SK-N-SH (cell line): ENCODE results near the gene FDPS. TPM values are rescaled to one million over a fixed set of nuclear protein-coding genes. Genes with fewer than 3 reads are reported as not detected.

Source experiments
- CTCF ChIA-PET: fragments of 300-600, 350-600 bp; formaldehyde crosslinking; extraction: SDS; loops from one replicate; lab custom pipeline; 2021; lab: Yijun Ruan, JAX
- POLR2A ChIA-PET: fragments of 350-600 bp; sonication (Branson Sonifier 250); formaldehyde crosslinking; extraction: SDS; loops from one replicate; lab custom pipeline; 2020; ENCODE audit warnings: antibody characterized with exemption, inconsistent platforms; lab: Yijun Ruan, JAX
- DNase-seq: peaks from one replicate; pipeline ENCODE4 v3.0.0; 2012
- H2AFZ ChIP-seq: fragments of 200-600 bp; sonication (generic); 2 replicates; pipeline ENCODE4 v1.8.1; 2016; ENCODE audit warnings: antibody characterized with exemption, mild to moderate bottlenecking, low read depth
- H3F3A ChIP-seq: fragments of 200-600 bp; sonication (generic); replicated peaks from 2 replicates; pipeline ENCODE3; 2016; ENCODE audit warnings: antibody characterized with exemption, mild to moderate bottlenecking; ENCODE audit not compliant: insufficient read depth
- H3K27ac ChIP-seq, 2 experiments: fragments of 200-500 bp in 1 of 2; fragments of 200-600 bp in 1 of 2; sonication (Bioruptor generic) in 1 of 2; sonication (generic), shearing (Covaris generic) in 1 of 2; 2 replicates each; pipeline versions ENCODE4 v1.5.1 to v1.6.1; 2014 to 2016; ENCODE audit warnings: low read depth in 2 of 2, inconsistent platforms in 1 of 2, low read length in 1 of 2, mild to moderate bottlenecking in 1 of 2, mixed read lengths in 1 of 2
- H3K27me3 ChIP-seq: fragments of 200-600 bp; sonication (generic), shearing (Covaris generic); 2 replicates; pipeline ENCODE4 v1.6.1; 2016; ENCODE audit warnings: mixed run types; ENCODE audit not compliant: insufficient read depth
- H3K36me3 ChIP-seq, 2 experiments: fragments of 200-500 bp in 1 of 2; fragments of 200-600 bp in 1 of 2; sonication (Bioruptor generic) in 1 of 2; sonication (generic) in 1 of 2; replicated peaks in 1 of 2; 2 replicates each; pipeline versions ENCODE3 to v1.5.1; 2014 to 2016; ENCODE audit warnings: low read length in 1 of 2, mild to moderate bottlenecking in 1 of 2; ENCODE audit not compliant: insufficient read depth in 2 of 2, control insufficient read depth in 1 of 2
- H3K4me1 ChIP-seq, 2 experiments: fragments of 200-500 bp in 1 of 2; fragments of 200-600 bp in 1 of 2; sonication (Bioruptor generic) in 1 of 2; sonication (generic), shearing (Covaris generic) in 1 of 2; 2 replicates each; pipeline versions ENCODE4 v1.5.1 to v1.6.1; 2014 to 2016; ENCODE audit warnings: low read depth in 1 of 2, low read length in 1 of 2, mixed run types in 1 of 2; ENCODE audit not compliant: insufficient read depth in 2 of 2, control insufficient read depth in 1 of 2
- H3K4me2 ChIP-seq: fragments of 200-600 bp; sonication (generic), shearing (Covaris generic); 2 replicates; pipeline ENCODE4 v1.6.1; 2017; ENCODE audit warnings: mixed run types
- H3K4me3 ChIP-seq, 2 experiments: fragments of 200-500 bp in 1 of 2; fragments of 200-600 bp in 1 of 2; sonication (Bioruptor generic) in 1 of 2; sonication (generic), shearing (Covaris generic) in 1 of 2; 2 replicates each; pipeline versions ENCODE4 v1.5.1 to v1.8.1; 2014 to 2016; ENCODE audit warnings: low read depth in 2 of 2, inconsistent platforms in 1 of 2, low read length in 1 of 2, mild to moderate bottlenecking in 1 of 2, mixed read lengths in 1 of 2, moderate library complexity in 1 of 2
- H3K79me2 ChIP-seq: fragments of 200-600 bp; sonication (generic); 2 replicates; pipeline ENCODE4 v1.8.1; 2017; ENCODE audit warnings: mild to moderate bottlenecking; ENCODE audit not compliant: insufficient read depth
- H3K9ac ChIP-seq: fragments of 200-600 bp; sonication (generic); 2 replicates; pipeline ENCODE4 v1.6.1; 2017; ENCODE audit warnings: mixed run types
- H3K9me2 ChIP-seq: fragments of 200-600 bp; sonication (generic); 2 replicates; pipeline ENCODE4 v1.6.1; 2017; ENCODE audit warnings: mixed run types
- H3K9me3 ChIP-seq: fragments of 200-600 bp; sonication (generic); 2 replicates; pipeline ENCODE4 v1.6.1; 2017; ENCODE audit warnings: mixed run types, mild to moderate bottlenecking, moderate library complexity
- H4K20me1 ChIP-seq: fragments of 200-600 bp; sonication (generic); 2 replicates; pipeline ENCODE4 v1.6.1; 2017; ENCODE audit warnings: mild to moderate bottlenecking, mixed run types; ENCODE audit not compliant: insufficient read depth
- CHD2 ChIP-seq: fragments of 150-350 bp; IDR thresholded peaks from 2 replicates; pipeline ENCODE4 v1.6.1; 2018; ENCODE audit warnings: low read length; ENCODE audit not compliant: partially characterized antibody
- FOSL2 ChIP-seq: IDR thresholded peaks from 2 replicates; pipeline ENCODE4 v1.4.0; 2012; ENCODE audit warnings: low read depth, mild to moderate bottlenecking, moderate library complexity, borderline replicate concordance
- MXI1 ChIP-seq: IDR thresholded peaks from 2 replicates; pipeline ENCODE4 v1.6.1; 2012; ENCODE audit warnings: mild to moderate bottlenecking, low read depth, low read length, improper control_type of control experiment
- NRF1 ChIP-seq: IDR thresholded peaks from 2 replicates; pipeline ENCODE4 v1.6.1; 2012; ENCODE audit warnings: low read depth, mild to moderate bottlenecking, low read length
- RAD21 ChIP-seq: IDR thresholded peaks from 2 replicates; pipeline ENCODE4 v1.6.1; 2012; ENCODE audit warnings: mild to moderate bottlenecking, low read length
- SIN3A ChIP-seq: IDR thresholded peaks from 2 replicates; pipeline ENCODE4 v1.6.1; 2012; ENCODE audit warnings: low read depth, mild to moderate bottlenecking, low read length, moderate library complexity, borderline replicate concordance
- WGBS: methylation state at CpG from one replicate; pipeline ENCODE4 v1.1.6; 2017; ENCODE audit warnings: low lambda C conversion rate; 5-methylcytosine and 5-hydroxymethylcytosine counted together
- polyA plus RNA-seq, 3 experiments: library from polyadenylated mRNA; depleted of rRNA; stranded (reverse); fragments of >200 nt; gene quantifications; 2 replicates each; pipeline ENCODE4 v1.2.3, GENCODE V29; 2012
- TF ChIP-seq, protein P1 (sequence below): IDR thresholded peaks from 2 replicates; pipeline ENCODE4 v1.6.1; 2012; ENCODE audit warnings: mild to moderate bottlenecking, low read depth, low read length, moderate library complexity
- TF ChIP-seq, protein P2 (sequence below): fragments of 200-600 bp; sonication (generic); IDR thresholded peaks from 2 replicates; pipeline ENCODE4 v1.6.1; 2017; ENCODE audit warnings: antibody characterized with exemption, mild to moderate bottlenecking, moderate library complexity

FDPS gene
- polyA plus RNA-seq, 1 of the 3 experiments (the other 2 are of a cell fraction), result 126 TPM

DNA sequence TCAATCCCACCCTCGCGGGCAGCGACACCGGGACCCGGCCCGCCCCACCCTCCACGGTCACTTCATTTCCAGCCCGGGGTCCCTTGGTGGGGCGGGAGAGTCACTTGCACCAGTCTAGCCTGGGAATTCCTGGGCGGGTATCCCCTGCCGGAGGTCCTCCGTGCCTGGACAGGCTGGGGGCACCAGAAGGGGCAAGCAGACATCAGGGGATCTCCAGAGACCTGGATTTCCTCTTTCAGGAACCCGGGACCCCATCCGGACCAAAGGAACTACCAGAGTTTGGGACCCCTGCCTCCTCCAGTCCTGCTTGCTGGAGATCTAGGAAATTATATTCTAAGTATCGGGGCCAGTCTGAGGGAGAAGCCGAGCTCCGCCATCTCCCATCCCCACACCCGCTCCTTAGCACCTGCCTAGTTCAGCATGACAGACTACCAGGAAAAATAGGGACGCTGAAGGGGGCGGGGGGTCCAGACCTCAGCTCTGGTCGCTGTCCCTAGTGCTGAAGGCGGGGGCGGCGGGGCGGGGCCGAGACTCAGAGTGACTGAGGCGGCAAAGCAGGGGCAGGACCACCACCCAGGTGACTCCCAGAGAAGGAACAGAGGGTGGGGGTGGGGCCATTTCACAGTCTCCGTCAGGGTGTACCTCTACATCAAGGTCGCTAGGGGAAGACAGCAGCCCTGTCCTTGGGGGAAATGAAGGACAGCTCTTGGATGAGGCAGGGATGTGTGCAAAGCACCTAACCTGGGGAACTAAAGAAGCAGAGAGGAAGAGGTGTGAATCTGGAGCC, 30.6 kb upstream of the FDPS start:
- Histone ChIP-seq H3K27ac (peak overlapping the region in 1 of 2 experiments; percentile 66; a peak in 2 of 4 replicates), H3K9me2 (no peaks in the 10 kb centered on the region), H3K4me3 (peak overlapping the region; percentile 71 to 78), H4K20me1 (peaks cover 4% of the 10 kb centered on the region; the same call in 1 of the 2 replicates), H2AFZ (peak overlapping the region; percentile 88; the same call in 1 of the 2 replicates), H3K36me3 (no peaks in the 10 kb centered on the region)
- POLR2A ChIA-PET, result no interaction called here
- peak; percentile 80 for DNase-seq
- WGBS, result 1% methylated on average over 18 of the region's 29 CpGs
- peak; percentile 57 for TF ChIP-seq RAD21
- peak; percentile 22 for TF ChIP-seq CHD2
- TF ChIP-seq, protein P1, sequence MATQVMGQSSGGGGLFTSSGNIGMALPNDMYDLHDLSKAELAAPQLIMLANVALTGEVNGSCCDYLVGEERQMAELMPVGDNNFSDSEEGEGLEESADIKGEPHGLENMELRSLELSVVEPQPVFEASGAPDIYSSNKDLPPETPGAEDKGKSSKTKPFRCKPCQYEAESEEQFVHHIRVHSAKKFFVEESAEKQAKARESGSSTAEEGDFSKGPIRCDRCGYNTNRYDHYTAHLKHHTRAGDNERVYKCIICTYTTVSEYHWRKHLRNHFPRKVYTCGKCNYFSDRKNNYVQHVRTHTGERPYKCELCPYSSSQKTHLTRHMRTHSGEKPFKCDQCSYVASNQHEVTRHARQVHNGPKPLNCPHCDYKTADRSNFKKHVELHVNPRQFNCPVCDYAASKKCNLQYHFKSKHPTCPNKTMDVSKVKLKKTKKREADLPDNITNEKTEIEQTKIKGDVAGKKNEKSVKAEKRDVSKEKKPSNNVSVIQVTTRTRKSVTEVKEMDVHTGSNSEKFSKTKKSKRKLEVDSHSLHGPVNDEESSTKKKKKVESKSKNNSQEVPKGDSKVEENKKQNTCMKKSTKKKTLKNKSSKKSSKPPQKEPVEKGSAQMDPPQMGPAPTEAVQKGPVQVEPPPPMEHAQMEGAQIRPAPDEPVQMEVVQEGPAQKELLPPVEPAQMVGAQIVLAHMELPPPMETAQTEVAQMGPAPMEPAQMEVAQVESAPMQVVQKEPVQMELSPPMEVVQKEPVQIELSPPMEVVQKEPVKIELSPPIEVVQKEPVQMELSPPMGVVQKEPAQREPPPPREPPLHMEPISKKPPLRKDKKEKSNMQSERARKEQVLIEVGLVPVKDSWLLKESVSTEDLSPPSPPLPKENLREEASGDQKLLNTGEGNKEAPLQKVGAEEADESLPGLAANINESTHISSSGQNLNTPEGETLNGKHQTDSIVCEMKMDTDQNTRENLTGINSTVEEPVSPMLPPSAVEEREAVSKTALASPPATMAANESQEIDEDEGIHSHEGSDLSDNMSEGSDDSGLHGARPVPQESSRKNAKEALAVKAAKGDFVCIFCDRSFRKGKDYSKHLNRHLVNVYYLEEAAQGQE, result peak; percentile 96
- TF ChIP-seq FOSL2, result no peak
- TF ChIP-seq MXI1, result peak; percentile 54
- TF ChIP-seq NRF1, result no peak
- TF ChIP-seq SIN3A, result 0 out of 2 replicates have a peak, but pooled peaks have one; percentile 45
- TF ChIP-seq, protein P2, sequence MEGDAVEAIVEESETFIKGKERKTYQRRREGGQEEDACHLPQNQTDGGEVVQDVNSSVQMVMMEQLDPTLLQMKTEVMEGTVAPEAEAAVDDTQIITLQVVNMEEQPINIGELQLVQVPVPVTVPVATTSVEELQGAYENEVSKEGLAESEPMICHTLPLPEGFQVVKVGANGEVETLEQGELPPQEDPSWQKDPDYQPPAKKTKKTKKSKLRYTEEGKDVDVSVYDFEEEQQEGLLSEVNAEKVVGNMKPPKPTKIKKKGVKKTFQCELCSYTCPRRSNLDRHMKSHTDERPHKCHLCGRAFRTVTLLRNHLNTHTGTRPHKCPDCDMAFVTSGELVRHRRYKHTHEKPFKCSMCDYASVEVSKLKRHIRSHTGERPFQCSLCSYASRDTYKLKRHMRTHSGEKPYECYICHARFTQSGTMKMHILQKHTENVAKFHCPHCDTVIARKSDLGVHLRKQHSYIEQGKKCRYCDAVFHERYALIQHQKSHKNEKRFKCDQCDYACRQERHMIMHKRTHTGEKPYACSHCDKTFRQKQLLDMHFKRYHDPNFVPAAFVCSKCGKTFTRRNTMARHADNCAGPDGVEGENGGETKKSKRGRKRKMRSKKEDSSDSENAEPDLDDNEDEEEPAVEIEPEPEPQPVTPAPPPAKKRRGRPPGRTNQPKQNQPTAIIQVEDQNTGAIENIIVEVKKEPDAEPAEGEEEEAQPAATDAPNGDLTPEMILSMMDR, result peak; percentile 38
- TF ChIP-seq, all 33 proteins: peak for 6
- Histone ChIP-seq H3K4me1 (peaks cover 5 to 20% of the 10 kb centered on the region in 2 experiments; a peak in 2 of 4 replicates), H3K27me3 (no peaks in the 10 kb centered on the region), H3K9me3 (no peaks in the 10 kb centered on the region), H3K9ac (peak overlapping the region; percentile 58; the same call in 1 of the 2 replicates), H3K79me2 (peaks cover under 1% of the 10 kb centered on the region; the same call in 1 of the 2 replicates), H3F3A (peaks cover 18% of the 10 kb centered on the region), H3K4me2 (peak overlapping the region; percentile 98)
- CTCF ChIA-PET, result interaction anchor here (0.7 to 4.7 kb wide), 20 partner anchors 10 to 226 kb away, joined by 3 to 27 read pairs (median 4); partner anchors contain the start of genes FDPS, PKLR, SCAMP3 and THBS3
